Inflammatory macrophage treated with lipopolysaccharide for 4 hours (primary cell): ENCODE measurements around the gene PTPRA.
"Not testable (repeated sequence)": the region's sequence is repeated elsewhere in the genome, so short reads cannot be mapped to it uniquely, and the experiment has no call there.

Source experiments
- DNase-seq: peaks from one replicate; pipeline ENCODE4 v3.0.0-alpha.2; 2020

PTPRA gene, protein sequence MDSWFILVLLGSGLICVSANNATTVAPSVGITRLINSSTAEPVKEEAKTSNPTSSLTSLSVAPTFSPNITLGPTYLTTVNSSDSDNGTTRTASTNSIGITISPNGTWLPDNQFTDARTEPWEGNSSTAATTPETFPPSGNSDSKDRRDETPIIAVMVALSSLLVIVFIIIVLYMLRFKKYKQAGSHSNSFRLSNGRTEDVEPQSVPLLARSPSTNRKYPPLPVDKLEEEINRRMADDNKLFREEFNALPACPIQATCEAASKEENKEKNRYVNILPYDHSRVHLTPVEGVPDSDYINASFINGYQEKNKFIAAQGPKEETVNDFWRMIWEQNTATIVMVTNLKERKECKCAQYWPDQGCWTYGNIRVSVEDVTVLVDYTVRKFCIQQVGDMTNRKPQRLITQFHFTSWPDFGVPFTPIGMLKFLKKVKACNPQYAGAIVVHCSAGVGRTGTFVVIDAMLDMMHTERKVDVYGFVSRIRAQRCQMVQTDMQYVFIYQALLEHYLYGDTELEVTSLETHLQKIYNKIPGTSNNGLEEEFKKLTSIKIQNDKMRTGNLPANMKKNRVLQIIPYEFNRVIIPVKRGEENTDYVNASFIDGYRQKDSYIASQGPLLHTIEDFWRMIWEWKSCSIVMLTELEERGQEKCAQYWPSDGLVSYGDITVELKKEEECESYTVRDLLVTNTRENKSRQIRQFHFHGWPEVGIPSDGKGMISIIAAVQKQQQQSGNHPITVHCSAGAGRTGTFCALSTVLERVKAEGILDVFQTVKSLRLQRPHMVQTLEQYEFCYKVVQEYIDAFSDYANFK

DNA sequence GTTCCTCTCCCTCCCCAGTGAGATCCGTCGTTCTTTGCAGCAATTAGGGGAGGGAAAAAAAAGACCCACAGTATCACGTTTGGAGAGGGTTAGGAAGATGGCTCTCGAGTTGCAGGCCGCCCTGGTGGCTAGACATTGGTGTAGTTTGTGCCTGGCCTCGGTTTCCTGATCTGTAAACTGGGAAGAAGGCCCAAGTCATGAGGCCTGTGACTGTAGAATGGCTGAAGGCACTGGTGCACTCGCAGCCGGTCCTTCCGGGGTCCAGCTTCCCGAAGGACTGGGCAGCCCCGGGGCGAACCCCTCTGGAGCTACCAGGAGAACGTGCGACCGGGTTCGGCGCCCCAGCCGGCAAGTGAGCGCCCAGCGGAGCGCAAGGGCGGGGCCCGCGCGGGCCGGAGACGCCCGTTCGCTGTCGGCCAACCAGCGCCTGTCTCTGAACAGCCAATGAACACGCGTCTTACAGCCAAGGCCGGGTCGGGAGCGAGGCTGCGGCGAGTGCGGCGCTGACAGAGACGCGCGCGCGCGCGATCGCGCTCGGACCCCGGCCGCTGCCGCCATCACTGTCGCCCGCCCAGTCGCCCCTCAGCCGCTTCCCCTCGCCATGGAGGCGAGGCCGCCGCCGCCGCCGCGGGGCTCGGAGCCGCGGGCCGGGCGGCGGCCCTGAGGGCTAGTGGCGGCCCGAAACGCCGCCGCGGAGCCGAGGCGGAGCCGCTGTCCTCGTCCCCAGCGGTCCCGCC lies at the start of gene PTPRA:
Gene PTPRA (plus strand): TSS at position 472 of the 737 bp plus-strand sequence. CDS start 90,797 bp downstream, outside the sequence.
- peak; percentile 94 for DNase-seq

DNA sequence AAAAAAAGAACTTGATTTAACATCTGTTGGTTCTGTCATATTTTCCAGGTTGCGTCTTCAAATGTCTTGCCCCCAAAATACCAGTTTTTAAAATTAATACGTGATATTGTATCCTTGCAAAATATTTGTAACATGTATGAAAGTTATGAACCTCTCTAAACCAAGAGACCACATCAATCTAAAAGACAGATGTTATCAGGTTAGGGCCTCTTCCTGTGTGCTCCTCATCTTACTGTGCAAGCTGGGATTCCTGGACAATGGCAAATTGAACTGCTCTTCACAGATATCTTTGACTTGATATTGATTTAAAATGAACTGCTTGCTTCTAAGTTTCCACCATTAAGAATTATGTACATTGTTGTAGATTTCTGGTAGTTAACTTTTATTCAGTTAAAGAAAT lies 47.5 kb upstream of the PTPRA start:
- no peak for DNase-seq

DNA sequence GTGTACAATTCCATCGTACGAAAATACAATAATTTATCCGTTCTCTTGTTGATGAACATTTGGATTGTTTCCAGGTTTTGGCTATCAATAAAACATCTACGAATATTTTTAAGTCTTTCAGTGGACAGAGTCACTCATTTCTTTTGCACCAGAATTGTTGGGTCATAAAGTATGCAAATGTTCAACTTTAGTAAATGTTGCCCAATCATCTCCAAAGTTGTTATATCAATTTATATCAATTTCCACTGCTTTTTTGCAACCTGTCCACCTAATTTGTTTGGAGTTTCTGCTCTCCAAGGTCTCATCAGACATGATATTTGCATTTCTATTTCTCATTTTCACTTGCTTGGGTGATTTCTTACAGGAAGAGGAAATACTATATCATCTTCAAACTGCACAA lies 46.6 kb upstream of the PTPRA start:
- no peak for DNase-seq

DNA sequence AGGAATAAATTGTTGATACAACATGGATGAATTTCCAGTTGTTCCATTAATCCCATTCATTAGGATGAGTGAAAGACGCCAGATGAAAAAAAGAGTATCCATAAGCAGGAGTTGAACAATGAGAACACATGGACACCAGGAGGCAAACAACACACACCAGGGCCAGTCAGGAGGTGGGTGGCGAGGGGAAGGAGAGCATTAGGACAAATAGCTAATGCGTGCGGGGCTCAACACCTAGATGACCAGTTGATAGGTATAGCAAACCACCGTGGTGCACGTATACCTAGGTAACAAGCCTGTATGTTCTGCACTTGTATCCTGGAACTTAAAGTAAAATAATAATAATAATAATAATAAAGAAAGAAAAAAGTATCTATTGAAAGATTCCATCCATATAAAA lies 43.9 kb upstream of the PTPRA start:
- no peak for DNase-seq

DNA sequence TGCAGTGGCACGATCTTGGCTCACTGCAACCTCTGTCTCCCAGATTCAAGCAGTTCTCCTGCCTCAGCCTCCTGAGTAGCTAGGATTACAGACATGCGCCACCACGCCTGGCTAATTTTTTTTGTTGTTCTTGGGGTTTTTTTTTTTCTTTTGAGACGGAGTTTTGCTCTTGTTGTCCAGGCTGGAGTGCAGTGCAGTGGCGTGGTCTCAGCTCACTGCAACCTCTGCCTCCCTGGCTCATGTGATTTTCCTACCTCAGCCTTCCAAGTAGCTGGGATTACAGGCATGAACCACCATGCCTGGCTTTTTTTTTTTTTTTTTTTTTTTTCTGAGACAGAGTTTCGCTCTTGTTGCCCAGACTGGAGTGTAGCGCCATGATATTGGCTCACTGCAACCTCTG lies 42.1 kb upstream of the PTPRA start:
- not testable (repeated sequence) for DNase-seq

DNA sequence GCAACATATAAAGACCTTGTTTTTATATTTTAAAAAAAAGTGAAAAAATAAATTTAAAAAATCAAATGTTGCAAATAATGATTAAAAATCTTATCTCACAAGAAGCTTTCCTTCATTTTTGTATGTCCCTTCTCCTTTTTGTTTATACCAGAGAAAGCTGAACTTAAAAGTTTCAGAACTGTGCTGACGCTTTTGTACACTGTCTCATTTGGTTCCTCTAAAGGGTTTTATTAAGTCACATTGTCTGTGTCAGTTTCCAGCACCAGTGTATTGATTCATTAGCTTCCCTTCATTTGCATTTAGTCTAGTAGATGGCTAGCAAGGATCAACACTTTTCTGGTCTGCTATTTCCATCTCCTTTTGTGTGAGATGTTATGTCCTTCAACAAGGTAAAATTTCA lies 39.5 kb upstream of the PTPRA start:
- DNase-seq: peak; percentile 83

DNA sequence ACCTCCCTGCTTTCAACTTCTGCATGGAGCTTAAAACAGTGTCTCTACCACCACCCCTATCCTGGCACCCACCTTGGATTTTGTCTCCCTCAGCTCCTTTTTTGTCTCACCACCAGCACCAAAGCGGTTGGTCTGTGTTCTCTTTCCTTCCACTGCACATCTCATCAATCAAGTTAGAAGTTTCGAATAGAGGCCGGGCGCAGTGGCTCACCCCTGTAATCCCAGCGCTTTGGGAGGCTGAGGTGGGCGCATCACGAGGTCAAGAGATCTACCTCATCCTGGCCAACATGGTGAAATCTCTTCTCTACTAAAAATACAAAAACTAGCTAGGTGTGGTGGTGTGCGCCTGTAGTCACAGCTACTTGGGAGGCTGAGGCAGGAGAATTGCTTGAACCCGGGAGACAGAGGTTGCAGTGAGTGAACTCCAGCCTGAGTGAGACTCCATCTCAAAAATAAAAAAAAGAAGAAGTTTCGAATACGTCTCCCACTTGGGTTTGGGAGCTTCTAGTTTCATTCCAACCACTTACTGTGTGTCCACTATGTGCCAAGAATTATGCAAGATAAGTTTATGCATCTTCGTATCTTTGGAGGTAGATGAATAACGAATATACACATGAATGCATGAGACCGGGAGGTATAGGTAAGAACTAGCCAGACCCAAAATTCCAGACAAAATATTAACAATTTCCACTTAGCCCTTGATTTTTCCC lies 38.7 kb upstream of the PTPRA start:
- DNase-seq: peak; percentile 61

DNA sequence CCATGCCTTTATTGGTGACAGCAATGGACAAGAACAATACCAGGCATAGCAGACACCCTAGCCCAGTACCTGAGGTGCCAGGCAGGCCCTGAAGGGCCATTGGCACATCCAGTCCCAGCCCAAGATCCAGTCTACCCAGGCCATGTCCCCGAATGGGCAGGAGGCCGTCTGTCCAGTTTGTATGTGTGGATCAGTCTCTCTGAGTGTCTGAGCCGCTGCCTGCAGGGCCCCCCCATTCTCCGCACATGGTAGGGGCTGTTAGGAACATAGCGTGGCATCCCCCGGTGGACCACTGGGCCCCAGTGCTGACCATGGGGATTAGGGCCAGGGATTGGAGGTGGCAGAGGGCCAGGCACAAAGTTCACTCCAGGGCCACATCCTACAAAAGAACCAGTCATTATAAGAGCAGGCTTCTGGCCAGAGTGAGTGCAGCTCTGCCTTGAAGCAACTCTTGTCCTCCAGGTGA lies 37.9 kb upstream of the PTPRA start:
- no peak for DNase-seq

DNA sequence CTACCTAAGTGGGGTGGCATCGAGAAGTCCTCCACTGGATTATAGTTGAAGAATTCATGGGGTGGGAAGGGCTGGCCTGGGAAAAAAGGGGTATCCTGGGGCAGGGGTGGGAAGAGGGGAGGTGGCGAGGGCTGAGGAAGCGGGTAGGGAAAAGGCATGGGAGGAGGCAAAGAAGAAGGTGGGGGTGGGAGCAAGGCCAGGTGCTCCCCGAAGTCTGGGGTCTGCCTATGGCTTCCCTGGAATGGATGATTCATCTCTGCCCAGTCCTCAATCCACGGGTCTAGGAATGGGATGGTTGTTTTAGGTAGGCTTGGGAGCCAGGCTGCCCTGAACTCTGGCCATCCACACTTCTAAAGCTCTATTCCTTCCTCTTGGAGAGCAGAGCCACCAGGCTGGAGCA lies 37.2 kb upstream of the PTPRA start:
- DNase-seq: no peak

DNA sequence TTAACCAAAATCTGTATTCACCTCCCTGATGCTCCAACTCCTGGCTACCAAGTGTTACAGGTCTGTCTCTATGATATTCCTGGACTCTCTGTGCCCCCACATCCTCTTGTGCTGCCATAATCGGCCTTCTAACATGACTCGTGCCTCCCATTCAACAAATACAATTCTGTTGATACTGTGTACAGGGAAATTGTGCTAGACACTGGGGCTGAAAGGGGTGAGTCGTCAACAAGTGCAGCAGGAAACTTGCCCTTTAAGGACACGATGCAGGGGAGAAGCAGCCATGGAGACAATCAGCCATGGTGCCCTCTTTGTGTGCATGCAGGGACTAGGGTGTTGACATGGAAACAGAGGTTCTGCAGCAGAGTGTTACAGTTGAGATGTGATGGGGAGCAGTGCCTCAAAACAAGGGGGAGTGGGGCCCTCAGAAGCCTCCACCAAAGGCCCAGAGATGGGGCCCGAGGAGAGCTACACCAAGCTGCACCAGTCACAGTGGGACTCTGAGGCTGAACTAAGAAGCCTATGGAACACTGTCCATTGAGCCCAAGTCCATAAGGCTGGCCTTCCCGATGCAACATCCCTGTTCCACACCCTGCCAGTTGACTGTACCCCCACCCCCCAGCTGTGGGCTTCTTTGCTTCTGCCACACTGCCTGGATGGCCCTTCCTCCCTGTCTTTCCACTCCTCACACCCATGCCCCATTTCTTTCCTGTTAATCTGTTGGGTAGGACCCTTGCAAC lies 35.9 kb upstream of the PTPRA start:
- DNase-seq: no peak

DNA sequence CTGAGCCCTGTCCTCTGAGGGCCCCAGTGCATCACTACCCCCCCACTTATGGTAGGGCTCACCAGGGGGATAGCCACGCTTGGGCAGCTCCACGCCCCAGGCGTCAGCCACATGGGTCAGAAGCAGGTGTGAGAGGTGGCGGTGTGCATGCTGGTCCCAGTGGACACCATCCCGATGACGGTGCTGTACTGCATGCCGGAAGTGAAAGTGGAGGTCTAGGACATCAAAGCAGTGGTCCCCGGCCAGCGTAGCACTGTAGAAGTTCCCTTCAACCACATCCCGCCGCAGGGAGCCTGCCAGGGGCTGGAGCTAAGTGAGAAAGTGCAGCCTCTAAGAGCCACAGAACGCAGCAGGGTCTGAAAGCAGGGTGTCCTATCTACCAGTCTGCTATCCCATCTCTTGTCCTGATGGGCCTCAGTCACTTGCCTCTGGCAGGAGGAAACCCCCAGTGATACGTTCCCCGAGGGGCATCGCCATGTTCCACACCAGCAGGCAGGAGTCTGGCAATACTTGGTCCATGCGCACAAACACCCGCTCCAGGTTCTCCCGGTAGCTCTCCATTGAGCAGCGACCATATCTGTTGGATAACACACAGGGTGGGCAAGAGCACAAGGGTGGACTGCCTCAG lies 35.0 kb upstream of the PTPRA start:
- no peak for DNase-seq

DNA sequence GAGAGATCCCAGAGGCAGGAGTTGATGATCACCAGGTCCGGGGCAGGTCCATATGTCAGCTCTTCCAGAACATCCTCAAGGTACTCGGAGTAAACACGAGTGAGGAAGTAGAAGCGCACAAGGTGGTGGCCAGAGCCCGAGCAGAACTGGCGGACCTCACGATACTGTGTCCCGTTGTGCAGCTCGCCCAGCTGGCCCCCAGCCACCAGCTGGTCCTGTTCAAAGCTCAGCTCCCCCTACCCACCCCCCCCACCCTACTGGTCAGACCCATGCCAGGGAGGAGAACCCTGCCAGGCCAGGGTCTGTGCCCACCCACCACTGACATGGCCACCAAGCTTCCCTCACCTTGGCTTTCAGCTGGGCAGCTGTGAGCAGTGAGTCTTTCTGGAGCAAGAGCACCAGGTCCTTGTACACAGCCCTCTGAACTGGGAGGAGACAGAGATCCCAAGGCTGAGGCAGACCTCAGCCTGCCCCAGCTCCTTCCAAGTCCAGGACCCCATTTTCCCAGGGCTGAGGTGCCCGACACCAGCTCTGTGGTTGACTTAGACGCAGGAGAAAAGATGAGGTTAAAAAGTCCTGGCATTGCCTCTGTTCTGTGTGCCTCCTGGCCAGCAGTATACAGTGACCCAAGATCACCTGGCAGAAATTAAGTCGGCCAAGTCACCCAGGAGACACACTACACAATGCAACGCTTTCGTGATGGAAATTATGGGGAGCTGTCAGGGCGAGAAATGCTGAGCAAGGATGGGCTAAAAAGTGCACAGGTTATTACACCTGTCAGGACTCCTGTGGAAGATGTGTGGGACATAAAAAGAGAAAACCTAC lies 34.2 kb upstream of the PTPRA start:
- DNase-seq: no peak

DNA sequence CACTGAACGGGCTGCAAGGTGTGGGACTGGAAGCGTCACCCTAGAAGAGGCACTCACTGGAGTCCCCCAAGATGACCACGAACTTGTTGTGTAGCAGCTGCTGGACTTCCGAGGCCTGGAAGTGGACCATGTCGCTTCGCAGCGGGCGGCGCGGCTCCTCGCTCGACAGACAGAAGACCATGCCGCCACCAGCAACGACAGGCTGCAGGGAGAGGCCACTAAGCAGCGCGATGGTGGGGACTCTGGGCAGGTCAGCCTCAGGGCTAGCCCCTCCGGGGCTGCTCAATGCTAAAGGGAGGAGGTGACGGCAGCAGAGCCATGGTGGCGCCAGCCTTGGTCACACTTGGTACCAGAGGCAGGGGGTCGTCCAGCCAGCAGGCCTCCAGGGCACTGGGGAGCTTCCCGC lies 33.5 kb upstream of the PTPRA start:
- no peak for DNase-seq

DNA sequence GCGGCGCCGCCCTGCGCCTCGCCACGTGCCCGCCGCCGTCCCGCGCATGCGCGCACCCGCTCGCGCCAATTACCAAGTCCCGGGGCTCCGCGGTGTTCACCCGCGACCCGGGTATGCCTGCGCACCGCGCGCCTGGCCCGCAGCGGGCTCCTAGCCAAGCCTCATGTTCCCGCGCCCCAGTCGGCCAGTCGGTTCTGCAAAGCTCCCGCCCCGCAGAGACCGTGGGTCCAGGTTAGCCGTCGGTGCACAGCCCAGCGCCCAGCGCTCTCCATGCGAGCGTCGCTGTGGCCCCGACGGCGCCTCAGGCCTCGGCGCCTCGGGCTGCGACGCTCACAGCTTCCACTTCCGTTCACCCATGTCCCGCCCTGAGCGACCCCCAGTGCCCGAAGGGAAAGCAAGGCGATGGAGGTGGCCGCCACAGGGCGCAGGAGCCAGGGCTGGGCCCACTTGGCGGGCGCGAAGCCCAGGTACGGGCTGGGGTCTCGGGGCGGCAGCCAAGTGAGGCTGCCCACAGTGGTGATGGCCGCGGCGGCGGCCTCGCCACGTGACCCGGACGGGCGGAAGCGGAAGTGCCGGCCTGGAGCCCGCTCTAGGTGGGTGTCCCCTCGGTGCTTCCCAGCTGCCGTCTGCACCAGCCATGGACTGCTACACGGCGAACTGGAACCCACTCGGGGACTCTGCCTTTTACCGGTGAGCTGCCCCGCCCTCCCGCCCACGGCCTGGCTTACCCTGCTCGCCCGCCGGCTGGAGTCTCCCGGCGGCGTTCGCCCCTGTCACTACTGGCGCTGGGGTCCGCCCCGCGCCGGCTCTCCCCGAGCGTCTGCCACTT lies 32.9 kb upstream of the PTPRA start, which contains the start of the genes PCED1A and VPS16:
Gene PCED1A (minus strand): TSS at position 518 of the 829 bp plus-strand sequence. CDS start 743 bp downstream, outside the sequence.
Gene VPS16 (plus strand): TSS at position 608 of the 829 bp plus-strand sequence. CDS start 30 bp downstream, at position 638.
- DNase-seq: peak; percentile 89

DNA sequence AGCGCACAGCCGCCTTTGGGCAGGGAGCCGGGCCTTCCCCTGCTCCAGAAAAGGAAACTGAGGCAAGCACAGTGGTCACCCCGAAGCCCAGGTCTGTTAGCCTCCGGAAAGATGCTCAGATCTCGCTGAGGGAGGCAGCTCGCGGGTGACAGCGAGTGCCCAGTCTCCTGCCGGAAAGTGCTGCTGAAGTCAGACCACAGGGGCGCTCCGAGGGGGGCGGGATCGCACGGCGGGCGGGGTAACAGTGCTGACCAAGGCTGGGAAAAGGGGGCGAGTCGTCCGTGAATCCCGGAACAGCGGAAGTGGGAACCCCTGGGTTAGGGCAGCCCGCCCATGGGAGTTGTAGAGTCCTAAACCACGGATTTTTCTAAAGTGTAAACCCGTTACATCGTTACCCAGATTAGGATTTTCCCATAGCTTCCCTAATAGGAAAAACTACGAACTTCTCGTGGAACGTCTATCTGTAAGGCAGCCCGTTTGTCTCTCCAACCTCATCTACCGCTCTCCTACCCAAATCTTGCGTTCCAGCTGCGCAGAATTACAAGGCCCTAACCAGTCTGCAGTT lies 32.2 kb upstream of the PTPRA start:
- DNase-seq: peak; percentile 55

DNA sequence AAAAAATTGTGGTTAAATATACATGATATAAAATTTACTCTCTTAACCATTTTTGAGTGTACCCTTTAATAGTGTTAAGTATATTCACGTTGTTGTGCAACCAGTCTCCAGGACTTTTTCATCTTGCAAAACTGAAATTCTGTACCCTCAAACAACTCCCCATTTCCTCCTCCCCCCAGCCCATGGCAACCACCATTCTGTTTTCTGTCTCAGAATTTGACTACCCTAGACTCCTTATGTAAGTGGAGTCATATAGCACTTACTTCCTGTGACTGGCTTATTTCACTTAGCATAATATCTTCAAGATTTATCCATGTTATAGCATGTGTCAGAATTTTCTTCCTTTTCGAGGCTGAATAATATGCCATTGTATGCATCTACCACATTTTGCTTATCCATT lies 27.7 kb upstream of the PTPRA start:
- DNase-seq: peak; percentile 25

DNA sequence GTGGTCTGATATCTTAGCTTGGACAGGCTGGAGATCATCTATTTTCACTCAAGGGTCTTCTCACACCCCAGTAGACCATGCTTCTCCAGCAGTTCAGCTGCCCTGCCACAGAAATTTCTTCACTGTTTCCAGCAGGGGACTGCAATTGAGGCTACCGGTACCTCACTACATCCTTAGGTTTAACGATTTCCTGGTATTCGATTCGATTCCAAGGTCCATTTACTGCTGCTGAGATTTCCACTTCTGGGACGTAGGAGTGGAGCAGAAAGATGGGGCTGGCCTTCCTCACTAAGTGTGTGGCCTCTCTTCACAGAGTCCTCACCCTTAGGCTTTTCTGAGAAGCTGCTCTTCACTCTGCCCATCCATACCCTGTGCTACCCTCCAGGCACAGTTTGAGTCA lies 26.6 kb upstream of the PTPRA start:
- DNase-seq: no peak

DNA sequence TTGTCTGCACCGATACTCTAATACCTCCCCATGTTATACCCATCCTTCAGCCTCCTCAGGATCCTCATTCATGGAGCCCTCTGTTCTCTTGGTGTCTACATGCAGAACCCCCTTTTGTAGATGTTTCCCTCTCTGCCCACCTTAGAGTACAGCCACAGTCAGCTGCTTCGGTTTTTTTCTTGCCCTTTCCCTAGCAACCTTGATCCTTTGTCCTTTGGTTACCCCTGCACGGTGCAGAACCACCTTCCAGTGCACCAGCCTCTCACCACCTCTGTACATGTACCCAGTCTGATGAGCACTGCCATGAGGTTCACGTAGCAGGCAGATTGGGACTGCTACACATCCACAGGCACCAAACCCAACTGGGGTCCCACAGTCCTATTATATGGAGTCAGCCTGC lies 25.5 kb upstream of the PTPRA start:
- DNase-seq: no peak

DNA sequence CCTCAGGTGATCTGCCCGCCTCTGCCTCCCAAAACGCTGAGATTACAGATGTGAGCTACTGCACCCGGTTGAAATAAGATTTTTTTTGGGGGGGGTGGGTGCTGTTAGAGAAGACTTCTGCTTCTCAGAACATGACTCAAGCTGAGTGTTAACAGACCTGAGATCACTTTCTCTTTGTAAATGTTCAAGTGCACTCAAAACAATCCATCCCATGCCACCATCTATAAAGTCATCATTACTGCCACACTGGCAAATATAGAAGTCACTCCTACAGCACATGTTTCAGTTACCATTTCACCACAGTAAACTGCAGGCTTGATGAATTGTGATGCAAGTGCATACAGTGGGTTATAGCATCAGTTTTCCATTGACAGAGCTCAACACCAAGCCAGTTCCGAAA lies 23.8 kb upstream of the PTPRA start:
- peak; percentile 30 for DNase-seq
